PC-3 (cell line): Measurements from ENCODE around the gene ZC3H6. TPM values are rescaled to one million over a fixed set of nuclear protein-coding genes. Genes with fewer than 3 reads are reported as not detected.
"Not testable (repeated sequence)": the region's sequence is repeated elsewhere in the genome, so short reads cannot be mapped to it uniquely, and the experiment has no call there.

Source experiments
- ATAC-seq: fragments of 200-7000 bp; cut with Tn5 transposase; 2 replicates; pipeline ENCODE4 v1.9.1; 2020; ENCODE audit warnings: mild to moderate bottlenecking, moderate library complexity
- BruUV-seq: library from RNA; stranded (reverse); fragments of 400-500 nt; replicated peaks from 2 replicates; lab custom pipeline; 2021; lab: Mats Ljungman, UMichigan
- CTCF ChIA-PET: fragments of 300-600 bp; sonication (Branson Sonifier 250); formaldehyde crosslinking; loops from one replicate; lab custom pipeline; 2022; ENCODE audit warnings: antibody characterized with exemption; lab: Charles Lee
- POLR2A ChIA-PET: fragments of 300-600 bp; sonication (Branson Sonifier 250); formaldehyde crosslinking; loops from one replicate; lab custom pipeline; 2022; ENCODE audit warnings: antibody characterized with exemption; ENCODE audit not compliant: unreplicated experiment; lab: Charles Lee
- DNase-seq: peaks from one replicate; pipeline ENCODE4 v3.0.0-alpha.2; 2015
- H2AFZ ChIP-seq: fragments of 300-600 bp; sonication (generic); 2 replicates; pipeline ENCODE4 v1.6.0; 2016; ENCODE audit warnings: antibody characterized with exemption, low read length
- H3F3A ChIP-seq: fragments of 300-600 bp; sonication (generic); one replicate; pipeline ENCODE4 v1.6.0; 2017; ENCODE audit warnings: antibody characterized with exemption, low read length, control low read depth, mild to moderate bottlenecking; ENCODE audit not compliant: unreplicated experiment
- H3K27ac ChIP-seq: fragments of 300-600 bp; sonication (generic); 2 replicates; pipeline ENCODE4 v1.5.1; 2016; ENCODE audit warnings: mild to moderate bottlenecking, low read length
- H3K27me3 ChIP-seq: fragments of 300-600 bp; sonication (generic); 2 replicates; pipeline ENCODE4 v1.6.1; 2016; ENCODE audit warnings: low read length, mixed read lengths
- H3K36me3 ChIP-seq: fragments of 300-600 bp; sonication (generic); 2 replicates; pipeline ENCODE4 v1.6.1; 2016; ENCODE audit warnings: low read depth, mixed run types, low read length, mixed read lengths
- H3K4me1 ChIP-seq: fragments of 300-600 bp; sonication (generic); 2 replicates; pipeline ENCODE4 v1.5.1; 2016; ENCODE audit warnings: low read length; ENCODE audit not compliant: insufficient read depth
- H3K4me2 ChIP-seq: fragments of 300-600 bp; sonication (generic); 2 replicates; pipeline ENCODE4 v1.6.0; 2016; ENCODE audit warnings: low read length
- H3K4me3 ChIP-seq: fragments of 300-600 bp; sonication (generic); 2 replicates; pipeline ENCODE4 v1.5.1; 2016; ENCODE audit warnings: mild to moderate bottlenecking, low read length, mixed read lengths
- H3K79me2 ChIP-seq: fragments of 300-600 bp; sonication (generic); 2 replicates; pipeline ENCODE4 v1.6.1; 2017; ENCODE audit warnings: low read length, mixed read lengths
- H3K9ac ChIP-seq: fragments of 300-600 bp; sonication (generic); 2 replicates; pipeline ENCODE4 v1.6.0; 2016; ENCODE audit warnings: mild to moderate bottlenecking, low read length
- H3K9me2 ChIP-seq: fragments of 300-600 bp; sonication (generic); replicated peaks from 2 replicates; pipeline ENCODE4 v1.6.1; 2016; ENCODE audit warnings: mixed run types, low read length, mixed read lengths
- H3K9me3 ChIP-seq: fragments of 300-600 bp; sonication (generic); 2 replicates; pipeline ENCODE4 v1.6.1; 2016; ENCODE audit warnings: low read length, mixed read lengths
- H4K20me1 ChIP-seq: fragments of 300-600 bp; sonication (generic); 2 replicates; pipeline ENCODE4 v1.6.1; 2016; ENCODE audit warnings: low read length, mixed read lengths
- CTCF ChIP-seq: fragments of 300-600 bp; sonication (generic); conservative IDR thresholded peaks from 2 replicates; pipeline ENCODE4 v1.5.1; 2017; ENCODE audit warnings: antibody characterized with exemption, low read depth, mild to moderate bottlenecking, low read length
- EZH2 ChIP-seq: fragments of 300-600 bp; sonication (generic); IDR thresholded peaks from one replicate; pipeline ENCODE4 v1.6.1; 2017; ENCODE audit warnings: antibody characterized with exemption, mild to moderate bottlenecking, low read length; ENCODE audit not compliant: unreplicated experiment
- EZH2phosphoT487 ChIP-seq: fragments of 300-600 bp; sonication (generic); IDR thresholded peaks from 2 replicates; pipeline ENCODE4 v1.6.1; 2018; ENCODE audit warnings: mild to moderate bottlenecking, antibody characterized with exemption, low read length, borderline replicate concordance
- intact Hi-C: fragments of 100-400 bp; cut with micrococcal nuclease; formaldehyde crosslinking; loops from 2 replicates; pipeline ENCODE4 v1.9.0; 2023
- total RNA-seq: library from RNA; depleted of rRNA; stranded (reverse); fragments of >200 nt; gene quantifications from 2 replicates; pipeline ENCODE4 v1.2.3, GENCODE V29; 2014

Gene ZC3H6
- total RNA-seq, 1 experiment from 2014 or later, result 1.3 TPM

DNA sequence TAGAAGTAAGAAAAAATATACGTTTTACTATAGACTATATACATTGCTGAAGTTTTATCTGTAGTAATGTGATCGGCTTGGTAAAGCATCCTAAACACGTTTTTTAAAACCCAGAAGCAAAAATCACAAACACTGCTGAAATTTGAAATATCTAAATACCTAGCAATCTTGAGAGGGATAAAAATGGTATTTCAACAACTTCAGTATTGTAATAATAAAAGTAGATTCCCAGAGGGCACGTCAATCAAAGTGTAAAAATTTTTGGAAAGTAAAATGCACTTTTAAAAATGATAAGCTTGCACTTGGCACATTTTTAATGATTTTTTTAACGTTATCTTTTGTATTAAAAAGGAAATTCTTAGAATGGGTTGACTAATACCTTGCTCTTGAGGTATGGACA lies 1.6 kb downstream of the ZC3H6 start:
- Histone ChIP-seq H3K27me3 (no peaks in the 10 kb centered on the region), H3F3A (no peaks in the 10 kb centered on the region), H3K4me2 (peak overlapping the region; percentile 95), H3K27ac (no peak overlapping the region), H3K9me2 (no peaks in the 10 kb centered on the region), H4K20me1 (no peaks in the 10 kb centered on the region), H3K36me3 (no peaks in the 10 kb centered on the region), H2AFZ (0 out of 2 replicates have a peak overlapping the region, but pooled peaks have one; percentile 95), H3K4me1 (peaks cover 8% of the 10 kb centered on the region), H3K9me3 (no peaks in the 10 kb centered on the region), H3K4me3 (peak overlapping the region; percentile 99), H3K79me2 (peaks cover 8% of the 10 kb centered on the region), H3K9ac (peak overlapping the region; percentile 100)
- POLR2A ChIA-PET, result no interaction called here
- CTCF ChIA-PET, result no interaction called here
- TF ChIP-seq EZH2 (no peak), EZH2phosphoT487 (no peak), CTCF (no peak)
- intact Hi-C loops, result no loop called here
- ATAC-seq (no peak), DNase-seq (no peak)
- no TSS peak for BruUV-seq

DNA sequence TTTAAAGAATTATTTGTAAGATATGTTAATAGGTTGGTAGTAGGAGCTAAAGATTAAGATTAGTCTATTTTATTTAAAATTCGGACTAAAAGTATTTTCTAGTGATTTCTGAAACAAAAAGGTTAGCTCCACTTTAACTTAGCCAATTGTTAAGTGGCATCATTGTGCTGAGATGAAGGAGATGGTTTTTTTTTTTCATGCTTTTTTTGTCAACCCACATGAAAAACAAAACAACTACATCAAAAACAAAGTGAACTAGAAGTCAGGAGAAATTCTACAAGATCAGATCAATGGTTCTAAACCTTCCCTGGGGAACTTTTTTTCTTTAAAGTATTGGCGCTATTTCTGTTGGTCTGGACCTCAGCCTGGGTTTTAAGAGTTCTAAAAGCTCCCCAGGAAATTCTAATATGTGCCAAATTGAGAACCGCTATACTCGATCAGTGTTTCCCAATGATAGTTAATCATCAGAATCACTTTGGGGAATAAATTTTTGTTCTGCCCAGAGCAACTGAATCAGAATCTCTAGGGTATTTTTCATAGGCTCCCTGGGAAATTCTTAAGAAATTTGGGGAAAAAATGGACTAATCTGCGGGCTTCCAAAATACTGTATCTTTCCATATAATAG lies 2.3 kb downstream of the ZC3H6 start:
- no TSS peak for BruUV-seq
- Histone ChIP-seq H3K4me2 (no peak overlapping the region), H2AFZ (no peak overlapping the region), H3K27ac (no peak overlapping the region), H3K36me3 (no peaks in the 10 kb centered on the region), H3K9me2 (no peaks in the 10 kb centered on the region), H3K9me3 (no peaks in the 10 kb centered on the region), H4K20me1 (no peaks in the 10 kb centered on the region), H3K27me3 (no peaks in the 10 kb centered on the region), H3F3A (no peaks in the 10 kb centered on the region), H3K4me3 (no peak overlapping the region), H3K4me1 (peaks cover 8% of the 10 kb centered on the region), H3K79me2 (peaks cover 8% of the 10 kb centered on the region), H3K9ac (no peak overlapping the region)
- POLR2A ChIA-PET, result interaction anchor here (0.6 kb wide), 1 partner anchor 24 kb away, joined by 3 read pairs; no protein-coding TSS in a partner anchor
- TF ChIP-seq EZH2phosphoT487 (no peak), CTCF (no peak), EZH2 (no peak)
- ATAC-seq, result no peak
- CTCF ChIA-PET, result interaction anchor here (0.6 kb wide), 1 partner anchor 39 kb away, joined by 3 read pairs; no protein-coding TSS in a partner anchor
- intact Hi-C loops, result no loop called here
- DNase-seq, result no peak

- H3K4me3 ChIP-seq, DNase-seq, ATAC-seq, CTCF ChIA-PET, H3K9me2 ChIP-seq, H4K20me1 ChIP-seq, BruUV-seq, POLR2A ChIA-PET, H3K27me3 ChIP-seq, H3K9ac ChIP-seq, H3K27ac ChIP-seq, H3K36me3 ChIP-seq, H3K9me3 ChIP-seq, H2AFZ ChIP-seq, H3F3A ChIP-seq, H3K4me2 ChIP-seq, intact Hi-C loops, H3K79me2 ChIP-seq: not testable (repeated sequence)
- H3K4me1 ChIP-seq, result peaks cover 12% of the 10 kb centered on the region
Measured at GRCh38 chr2:112282066-112282465, 6.7 kb downstream of the ZC3H6 start.

DNA sequence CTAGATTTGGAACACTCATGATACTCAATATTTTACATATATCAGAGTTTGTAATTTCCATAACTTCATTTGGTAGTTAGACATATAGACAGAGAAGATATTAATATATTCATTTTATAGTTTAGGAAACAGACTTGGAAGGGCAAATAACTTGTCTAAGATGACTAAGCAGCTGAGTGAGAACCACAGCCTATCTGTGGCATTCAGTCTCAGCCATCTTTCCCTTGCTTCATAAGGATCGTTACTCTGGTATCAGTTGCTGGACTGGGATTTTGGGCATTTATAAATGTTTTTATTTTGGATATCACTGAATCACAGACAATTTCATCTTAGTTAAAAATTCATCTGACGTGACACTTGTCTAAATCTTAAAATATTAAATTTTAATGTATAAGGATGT lies 8.1 kb downstream of the ZC3H6 start:
- CTCF ChIA-PET, H3K4me3 ChIP-seq, H3K79me2 ChIP-seq, BruUV-seq, H3K9me2 ChIP-seq, H2AFZ ChIP-seq, H3K36me3 ChIP-seq, H3F3A ChIP-seq, H3K9me3 ChIP-seq, H4K20me1 ChIP-seq, H3K27ac ChIP-seq, H3K27me3 ChIP-seq, H3K9ac ChIP-seq, POLR2A ChIA-PET, intact Hi-C loops: not testable (repeated sequence)
- Histone ChIP-seq H3K4me2 (peak overlapping the region; percentile 39), H3K4me1 (peaks cover 10% of the 10 kb centered on the region)
- ATAC-seq (peak; percentile 85), DNase-seq (peak; percentile 41)
